Stimulated activated CD4-positive, alpha-beta T cell treated with anti-CD3 and anti-CD28 coated beads, Interleukin-2, amount 100 ng/mL, for 4 hours (primary cell): Measurements from ENCODE around the gene RPUSD1.
"Not testable (repeated sequence)": the region's sequence is repeated elsewhere in the genome, so short reads cannot be mapped to it uniquely, and the experiment has no call there.

Experiments used
- DNase-seq: peaks from one replicate; pipeline ENCODE4 v3.0.0-alpha.2; 2020; ENCODE audit warnings: low read depth

The RPUSD1 gene

DNA sequence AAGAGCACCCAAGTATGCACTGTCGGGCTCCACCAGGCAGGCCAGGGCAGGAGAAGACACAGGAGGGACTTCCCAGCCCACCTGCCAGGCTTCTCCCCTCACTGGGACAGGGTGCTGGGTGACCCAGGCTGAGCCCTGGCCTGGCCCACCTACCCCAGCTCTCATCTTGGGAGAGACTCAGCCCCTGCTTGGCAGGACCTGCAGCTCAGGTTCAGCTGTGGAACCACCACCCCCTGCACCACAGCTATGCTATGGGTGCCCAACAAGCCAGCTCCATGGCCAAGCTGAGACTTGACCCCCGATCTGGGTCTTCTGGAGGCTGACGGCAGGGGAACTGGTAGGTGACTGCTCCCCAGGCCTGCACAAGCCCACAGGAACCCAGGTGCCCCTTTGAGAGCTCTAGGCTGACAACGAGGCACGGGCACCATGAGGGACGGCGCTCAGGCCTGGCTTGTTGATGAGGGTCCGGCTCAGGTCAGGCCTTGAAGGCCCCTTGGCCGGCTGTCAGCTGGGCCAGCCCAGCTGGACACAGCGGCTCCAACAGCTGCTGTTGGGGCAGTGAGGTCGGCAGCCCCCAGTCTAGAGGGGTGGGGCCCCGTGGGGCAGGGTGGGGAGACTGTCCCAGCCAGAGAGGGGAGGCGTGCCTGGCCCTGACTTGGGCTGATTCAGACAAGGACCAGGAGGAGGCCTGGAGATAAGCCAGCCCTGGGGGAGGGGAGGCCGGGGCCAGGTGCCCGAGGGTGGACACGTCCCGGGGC, 4.6 kb downstream of the RPUSD1 start:
- no peak for DNase-seq

DNA sequence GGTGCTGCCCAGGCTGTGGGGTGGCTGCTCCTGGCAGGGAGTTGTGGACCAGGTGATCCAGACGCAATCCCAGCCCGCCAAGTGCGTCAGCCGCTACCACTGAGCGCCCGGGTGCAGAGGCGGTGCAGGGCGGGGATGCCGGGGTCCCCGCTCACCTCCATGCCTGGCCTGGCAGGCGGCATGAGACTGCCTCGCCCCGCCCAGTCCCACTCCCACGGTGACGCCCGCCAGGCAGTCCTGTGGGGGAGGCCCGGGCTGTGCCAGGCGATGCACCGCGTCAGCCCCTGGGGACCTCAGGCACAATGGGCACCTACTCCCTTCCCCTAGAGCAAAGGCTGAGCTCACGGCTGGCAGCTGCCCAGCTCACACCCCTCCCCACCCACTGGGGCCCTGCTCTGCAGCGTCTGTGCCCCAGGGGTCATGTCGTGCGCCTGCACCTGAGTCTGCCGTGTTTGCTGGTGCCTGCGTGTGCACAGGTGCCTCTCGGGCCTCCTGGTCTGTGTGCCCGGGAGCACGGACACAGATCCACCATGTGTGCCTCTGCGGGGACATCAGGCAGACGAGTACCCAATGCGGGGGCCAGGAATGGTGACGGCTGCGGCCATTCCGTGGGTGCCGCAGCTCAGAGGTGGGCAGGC, 5.3 kb downstream of the RPUSD1 start:
- no peak for DNase-seq

DNA sequence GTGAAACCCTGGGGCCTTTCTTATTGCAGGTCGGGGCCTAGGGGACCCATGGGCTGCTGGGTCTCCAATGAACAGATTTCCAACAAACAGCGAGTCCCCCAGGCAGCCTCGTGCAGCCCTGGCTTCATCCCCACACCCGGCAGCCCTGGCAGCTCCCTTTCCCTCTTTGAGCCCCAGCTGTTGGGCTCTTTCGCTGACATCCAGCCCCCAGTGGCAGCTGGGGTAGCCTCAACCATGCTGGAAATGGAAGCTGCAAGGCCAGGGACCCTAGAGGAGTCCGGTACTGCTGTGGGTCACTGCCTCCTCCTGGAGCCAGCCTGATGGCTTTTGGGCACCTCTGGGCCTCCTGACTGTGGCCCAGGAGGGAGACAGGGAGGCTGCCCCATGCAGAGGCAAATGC, 5.9 kb downstream of the RPUSD1 start:
- DNase-seq: no peak

DNA sequence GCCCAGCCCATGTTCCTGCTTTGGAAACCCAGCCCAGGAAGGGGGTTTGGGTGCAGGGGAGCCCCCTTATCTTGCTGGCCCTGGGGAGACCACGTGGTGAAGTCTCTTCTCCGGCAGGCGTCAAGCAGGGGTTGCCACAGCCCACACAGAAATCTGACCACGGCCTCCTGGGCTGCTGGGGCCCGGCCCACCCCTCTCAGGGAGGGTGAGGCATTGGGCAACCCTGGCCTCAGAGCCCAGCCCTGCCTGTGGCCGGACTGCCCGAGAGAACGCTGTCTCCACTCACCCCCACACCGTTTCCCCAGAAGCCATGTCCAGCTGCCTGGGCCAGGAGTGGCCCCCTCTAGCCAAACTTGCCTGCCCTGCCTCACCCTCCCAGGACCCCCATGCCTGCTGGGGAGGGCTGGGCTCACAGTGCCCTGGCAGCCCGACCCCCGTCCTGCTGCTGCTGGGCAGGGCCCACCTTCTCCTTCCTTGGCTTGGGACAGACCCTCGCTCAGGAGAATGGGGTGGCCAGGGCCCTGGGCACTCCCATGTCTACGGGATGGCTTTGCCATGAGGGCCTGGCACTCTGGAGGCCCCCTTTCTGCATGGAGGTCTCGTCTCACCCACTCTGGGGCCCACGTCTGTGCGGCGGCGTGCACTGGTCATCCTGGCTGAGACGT, 6.7 kb downstream of the RPUSD1 start:
- DNase-seq: no peak

DNA sequence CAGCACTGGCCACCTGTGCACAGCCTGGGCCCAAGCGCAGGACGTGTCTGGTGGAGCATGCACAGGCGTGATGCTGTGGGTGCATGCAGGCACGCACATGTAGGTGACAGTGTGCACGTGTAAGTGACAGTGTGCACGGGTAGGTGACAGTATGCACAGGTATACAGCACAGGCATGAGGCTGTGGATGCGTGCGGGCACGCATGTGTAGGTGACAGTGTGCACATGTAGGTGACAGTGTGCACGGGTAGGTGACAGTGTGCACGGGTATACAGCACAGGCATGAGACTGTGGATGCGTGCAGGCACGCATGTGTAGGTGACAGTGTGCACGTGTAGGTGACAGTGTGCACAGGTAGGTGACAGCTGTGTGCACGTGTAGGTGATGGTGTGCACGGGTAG, 7.9 kb downstream of the RPUSD1 start:
- DNase-seq: no peak

DNA sequence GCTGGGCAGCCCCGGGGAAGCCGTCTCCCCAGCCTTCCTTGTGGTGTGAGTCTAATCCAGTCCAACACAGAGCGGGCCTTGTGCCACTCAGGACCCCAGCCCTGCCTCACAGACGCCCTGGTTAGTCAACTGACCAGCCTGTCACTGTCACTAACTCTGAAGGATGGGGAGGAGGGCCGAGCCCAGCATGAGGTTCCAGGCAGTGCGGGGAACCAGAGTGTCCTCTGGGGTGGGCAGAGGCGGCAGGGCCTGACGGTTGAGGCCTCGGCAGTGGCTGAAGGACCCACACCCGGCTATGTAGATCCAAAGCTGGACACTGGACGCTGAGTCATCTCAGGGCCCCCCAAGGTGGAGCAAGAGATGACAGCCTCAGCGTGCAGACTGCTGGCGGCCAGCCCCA, 8.6 kb downstream of the RPUSD1 start:
- no peak for DNase-seq

DNA sequence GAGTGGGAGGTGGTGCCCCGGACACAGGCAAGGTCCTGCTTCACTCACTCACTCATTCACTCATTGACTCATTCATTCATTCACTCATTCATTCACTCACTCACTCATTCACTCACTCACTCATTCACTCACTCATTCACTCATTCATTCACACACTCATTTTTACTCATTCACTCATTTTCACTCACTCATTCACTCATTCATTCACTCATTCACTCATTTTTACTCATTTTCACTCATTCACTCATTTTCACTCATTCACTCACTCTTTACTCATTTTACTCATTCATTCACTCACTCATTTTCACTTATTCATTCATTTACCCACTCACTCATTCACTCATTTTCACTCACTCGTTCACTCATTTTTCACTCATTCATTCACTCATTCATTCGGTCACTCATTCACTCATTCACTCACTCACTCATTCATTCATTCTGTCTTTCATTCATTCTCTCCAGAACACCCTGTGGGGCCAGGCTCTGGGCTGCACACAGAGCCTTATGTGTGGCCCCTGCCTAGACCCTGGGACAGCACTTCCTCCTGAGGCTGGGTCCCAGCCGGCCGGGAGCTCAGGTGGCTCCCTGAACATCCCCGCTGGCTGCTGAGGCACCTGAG, 9.2 kb downstream of the RPUSD1 start:
- no peak for DNase-seq

DNA sequence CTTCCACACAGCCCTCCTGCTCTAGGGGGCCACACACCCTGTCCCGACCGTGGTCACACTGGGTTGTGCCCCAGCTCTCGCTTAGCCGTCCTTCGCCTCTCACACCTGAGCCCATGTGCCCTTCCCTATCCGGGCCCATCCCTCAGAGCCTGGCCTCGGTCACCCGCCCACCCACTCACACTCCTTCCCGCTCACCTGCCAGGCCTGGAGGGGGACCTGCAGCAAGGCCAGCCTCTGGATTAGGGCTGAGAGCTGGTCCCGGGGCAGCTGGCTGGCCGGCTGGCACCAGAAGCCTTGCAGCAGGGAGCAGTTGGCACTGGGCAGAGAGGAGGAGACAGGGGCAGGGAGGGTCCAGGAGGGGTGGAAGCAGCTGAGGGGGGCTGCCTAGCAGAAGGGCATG, 9.7 kb downstream of the RPUSD1 start:
- DNase-seq: no peak

DNA sequence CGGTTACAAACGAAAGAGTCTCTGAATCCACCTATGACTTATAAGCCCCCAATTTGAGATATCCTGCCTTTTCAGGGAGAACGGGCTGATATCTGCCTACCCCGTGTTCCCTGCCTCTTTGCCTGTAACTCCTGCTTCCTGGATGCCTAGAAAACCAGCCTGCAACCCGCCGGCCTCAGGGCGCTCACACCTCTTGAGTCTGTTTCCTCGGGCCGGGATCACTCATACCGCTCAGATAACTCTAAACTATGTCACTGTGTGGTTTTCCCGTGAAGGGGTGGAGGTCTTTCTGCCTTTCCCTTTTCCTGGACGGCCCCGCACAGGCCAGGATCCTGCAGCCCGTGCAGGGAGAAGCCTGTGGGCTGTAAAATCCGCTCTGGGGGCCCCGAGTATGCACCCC, 10.4 kb downstream of the RPUSD1 start:
- no peak for DNase-seq

DNA sequence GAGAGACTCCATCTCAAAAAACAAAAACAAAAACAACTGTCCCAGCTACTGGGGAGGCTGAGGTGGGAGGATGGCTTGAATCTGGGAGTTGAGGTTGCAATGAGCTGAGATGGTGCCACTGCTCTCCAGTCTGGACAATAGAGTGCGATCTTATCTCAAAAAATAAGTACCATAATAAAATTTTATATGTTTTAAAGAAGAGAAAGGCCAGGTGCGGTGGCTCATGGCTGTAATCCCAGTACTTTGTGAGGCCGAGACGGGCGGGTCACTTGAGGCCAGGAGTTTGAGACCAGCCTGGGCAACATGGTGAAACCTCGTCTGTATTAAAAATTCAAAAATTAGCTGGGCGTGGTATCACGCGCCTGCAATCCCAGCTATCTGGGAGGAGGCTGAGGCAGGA, 11.4 kb downstream of the RPUSD1 start:
- no peak for DNase-seq

DNA sequence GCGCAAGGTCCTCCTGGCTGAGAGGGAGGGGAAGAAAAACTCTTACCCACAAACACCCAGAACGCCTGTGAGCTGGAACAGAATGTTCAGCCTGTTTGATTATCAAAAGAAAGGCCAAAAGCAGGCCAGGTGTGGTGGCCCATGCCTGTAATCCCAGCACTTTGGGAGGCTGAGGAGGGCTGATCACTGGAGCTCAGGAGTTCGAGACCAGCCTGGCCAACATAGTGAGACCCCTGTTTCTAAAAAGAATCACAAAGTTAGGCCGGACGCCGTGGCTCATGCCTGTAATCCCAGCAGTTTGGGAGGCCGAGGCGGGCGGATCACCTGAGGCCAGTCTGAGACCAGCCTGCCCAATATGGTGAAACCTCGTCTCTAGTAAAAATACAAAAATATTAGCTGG, 11.9 kb downstream of the RPUSD1 start:
- not testable (repeated sequence) for DNase-seq

DNA sequence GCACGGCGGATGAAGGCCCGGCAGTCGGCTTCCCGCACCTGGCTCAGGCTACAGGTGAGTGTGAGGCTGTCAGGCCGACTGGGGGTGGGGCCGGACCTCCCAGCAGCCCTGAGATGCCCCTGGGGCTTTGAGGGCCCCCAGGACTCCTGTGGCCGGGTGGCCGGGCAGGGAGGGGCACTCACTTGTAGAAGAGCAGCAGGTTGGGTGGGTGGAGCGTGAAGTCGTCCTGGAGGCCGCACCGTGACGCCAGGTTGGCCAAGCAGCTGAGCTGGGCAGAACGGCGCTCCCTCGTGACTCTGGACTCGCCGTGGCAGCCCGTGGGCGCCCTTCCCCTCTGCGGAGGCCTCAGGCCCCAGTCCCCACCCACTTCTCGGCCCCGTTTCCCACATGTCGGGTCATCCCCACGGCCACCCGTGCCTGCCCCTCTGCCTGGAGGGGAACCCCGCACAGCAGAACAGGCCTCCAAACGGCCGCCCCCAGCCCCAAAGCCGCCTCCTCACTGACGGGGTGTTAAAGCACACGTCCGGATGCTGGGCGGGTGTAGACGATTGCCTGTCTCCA, 12.9 kb downstream of the RPUSD1 start:
- no peak for DNase-seq

DNA sequence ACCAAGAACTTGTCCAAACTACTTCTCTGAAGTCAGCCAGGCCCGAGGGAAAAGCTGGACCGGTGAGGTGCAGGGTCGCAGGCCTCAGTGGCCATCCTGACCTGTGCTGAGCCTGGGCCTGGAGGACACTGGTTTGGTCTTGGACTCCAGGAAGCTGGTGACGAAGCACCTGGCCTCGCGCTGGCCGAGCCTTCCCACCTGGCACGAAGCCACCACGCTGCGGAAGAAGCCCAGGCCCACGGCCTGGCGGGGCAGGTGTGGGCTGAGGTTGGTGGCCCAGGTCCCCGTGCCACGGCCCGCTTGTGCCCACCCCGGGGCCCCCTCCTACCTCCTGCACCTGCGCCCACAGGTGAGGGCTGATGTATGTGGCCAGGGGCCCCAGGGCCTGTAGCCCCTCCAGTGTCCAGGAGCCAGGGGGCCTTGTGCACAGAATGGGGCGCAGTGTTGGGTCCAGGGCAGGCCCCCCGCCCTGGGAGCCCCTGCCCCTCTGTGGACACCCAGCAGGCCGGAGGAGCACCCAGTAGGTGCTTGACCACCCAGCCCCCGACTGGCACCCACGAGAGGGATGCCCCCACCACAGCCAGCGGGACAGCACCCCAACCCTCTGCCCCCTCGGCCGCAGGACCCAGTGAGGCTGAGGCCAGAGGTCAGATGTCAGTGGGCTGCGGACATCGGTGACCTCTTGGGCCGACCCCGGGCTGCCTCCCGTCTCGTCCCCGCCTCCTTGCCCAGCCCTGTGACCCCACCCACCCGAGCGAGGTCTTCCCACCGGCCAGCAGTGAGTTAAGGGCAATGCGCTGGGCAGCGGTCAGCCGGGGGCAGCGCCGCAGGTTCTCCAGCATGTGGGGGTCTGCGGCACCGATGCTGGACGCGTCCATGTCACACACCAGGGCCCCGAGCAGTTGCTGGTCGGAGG, 13.8 kb downstream of the RPUSD1 start:
- no peak for DNase-seq

DNA sequence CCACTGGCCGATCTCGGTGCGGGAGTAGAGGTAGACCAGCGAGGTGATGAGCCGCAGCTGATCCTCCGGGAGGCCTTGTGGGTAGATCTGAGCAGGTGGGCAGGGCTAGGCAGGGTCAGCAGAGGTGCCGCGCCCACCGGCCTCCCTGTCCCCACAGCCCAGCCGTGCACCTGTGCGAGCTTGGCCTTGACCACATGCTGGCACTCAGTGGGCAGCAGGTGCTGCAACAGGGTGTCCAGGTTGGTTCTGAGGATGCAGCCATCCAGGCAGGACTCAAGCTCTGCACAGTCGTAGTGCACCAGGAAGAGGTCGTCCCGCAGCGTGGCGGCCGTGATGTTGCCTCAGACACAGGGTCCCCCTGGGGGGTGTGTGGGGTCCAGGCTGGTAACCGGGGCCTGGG, 15.2 kb downstream of the RPUSD1 start:
- DNase-seq: no peak

DNA sequence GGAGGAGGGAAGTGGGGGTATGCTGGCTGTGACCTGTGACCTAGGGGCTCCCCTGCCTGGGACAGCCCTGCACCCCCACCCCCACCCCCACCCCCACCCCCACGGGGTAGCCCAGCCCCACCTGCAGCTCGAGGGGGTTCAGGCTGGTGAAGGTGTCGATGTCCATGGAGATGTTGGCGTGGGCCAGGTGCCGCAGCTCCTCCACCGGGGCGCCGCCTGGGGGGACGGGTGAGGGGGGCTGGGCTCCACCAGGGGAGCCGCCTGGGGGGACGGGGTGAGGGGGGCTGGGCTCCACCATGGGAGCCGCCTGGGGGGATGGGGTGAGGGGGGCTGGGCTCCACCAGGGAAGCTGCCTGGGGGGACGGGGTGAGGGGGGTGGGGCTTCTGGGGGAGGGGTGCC, 17.8 kb downstream of the RPUSD1 start:
- DNase-seq: no peak

DNA sequence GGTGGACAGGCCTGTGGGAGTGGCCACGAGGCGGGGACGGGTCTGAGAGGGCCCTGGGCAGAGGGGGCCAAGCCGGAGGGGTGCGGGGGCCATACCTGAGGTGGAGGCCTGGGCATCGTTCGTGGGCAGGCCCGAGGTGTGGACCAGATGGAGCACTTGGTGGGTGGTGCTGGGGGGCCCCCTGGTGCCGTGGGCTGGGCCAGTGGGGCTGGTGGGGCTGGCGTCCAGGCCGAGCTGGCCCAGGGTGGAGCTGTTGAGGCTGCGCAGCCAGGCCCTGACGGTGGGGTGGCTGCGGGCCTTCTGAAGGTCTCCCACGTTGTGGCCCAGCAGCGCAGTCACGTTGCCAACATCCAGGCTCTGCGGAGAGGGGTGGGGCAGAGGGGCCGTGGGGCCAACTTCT, 18.2 kb downstream of the RPUSD1 start:
- DNase-seq: no peak

DNA sequence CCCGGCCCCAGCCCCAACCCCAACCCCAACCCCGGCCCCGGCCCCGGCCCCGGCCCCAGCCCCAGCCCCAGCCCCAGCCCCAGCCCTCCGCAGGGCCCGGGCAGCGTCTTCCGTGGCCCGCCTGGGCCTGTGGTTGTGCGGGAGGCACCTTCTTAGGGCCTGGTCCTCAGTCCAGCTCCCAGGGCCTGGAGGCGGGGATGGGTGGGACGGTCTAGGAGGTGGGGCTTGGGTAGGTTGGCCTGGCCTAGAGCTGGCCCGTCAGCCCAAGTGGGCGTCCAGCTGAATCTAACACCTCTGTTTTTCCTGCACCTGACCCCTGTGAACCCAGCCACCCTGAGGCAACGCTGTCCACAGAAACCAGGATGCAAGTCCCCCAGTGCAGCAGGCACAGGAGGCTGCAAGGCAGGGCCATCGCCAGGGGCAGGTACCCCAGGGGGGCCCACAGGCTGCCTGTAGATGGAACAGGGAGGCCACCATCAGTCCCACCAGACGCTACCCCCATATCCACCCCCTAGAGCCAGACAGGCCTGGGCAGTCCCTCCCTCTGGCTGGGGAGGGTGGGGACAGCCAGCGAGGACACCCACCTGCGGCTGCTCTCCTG, 18.9 kb downstream of the RPUSD1 start:
- no peak for DNase-seq

DNA sequence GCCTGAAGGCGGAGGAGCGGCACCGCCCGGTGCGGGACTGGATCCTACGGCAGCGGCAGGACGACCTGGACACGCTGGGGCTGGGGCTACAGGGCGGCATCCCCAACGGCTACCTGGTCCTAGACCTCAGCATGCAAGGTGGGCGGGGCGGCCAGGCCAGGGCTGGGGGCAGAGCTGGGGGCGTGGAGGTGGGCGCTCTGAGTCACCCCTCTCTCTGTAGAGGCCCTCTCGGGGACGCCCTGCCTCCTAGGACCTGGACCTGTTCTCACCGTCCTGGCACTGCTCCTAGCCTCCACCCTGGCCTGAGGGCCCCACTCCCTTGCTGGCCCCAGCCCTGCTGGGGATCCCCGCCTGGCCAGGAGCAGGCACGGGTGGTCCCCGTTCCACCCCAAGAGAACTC, 19.8 kb downstream of the RPUSD1 start:
- no peak for DNase-seq

DNA sequence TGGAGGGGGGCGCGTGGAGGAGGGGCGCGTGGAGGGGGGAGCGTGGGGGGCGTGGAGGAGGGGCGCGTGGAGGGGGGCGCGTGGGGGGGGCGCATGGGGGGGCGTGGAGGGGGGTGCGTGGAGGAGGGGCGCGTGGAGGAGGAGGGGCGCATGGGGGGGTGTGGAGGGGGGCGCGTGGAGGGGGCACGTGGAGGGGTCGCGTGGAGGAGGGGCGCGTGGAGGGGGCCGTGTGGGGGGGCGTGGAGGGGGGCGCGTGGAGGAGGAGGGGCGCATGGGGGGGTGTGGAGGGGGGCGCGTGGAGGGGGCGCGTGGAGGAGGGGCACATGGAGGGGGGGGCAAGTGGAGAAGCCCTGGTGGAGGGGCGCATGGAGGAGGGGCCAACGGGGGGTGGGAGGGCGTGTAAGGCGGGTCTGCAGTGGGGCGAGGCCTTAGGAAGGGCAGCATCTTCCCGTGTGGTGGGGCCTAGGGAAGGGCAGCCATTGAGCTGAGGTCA, 20.4 kb downstream of the RPUSD1 start:
- no peak for DNase-seq

DNA sequence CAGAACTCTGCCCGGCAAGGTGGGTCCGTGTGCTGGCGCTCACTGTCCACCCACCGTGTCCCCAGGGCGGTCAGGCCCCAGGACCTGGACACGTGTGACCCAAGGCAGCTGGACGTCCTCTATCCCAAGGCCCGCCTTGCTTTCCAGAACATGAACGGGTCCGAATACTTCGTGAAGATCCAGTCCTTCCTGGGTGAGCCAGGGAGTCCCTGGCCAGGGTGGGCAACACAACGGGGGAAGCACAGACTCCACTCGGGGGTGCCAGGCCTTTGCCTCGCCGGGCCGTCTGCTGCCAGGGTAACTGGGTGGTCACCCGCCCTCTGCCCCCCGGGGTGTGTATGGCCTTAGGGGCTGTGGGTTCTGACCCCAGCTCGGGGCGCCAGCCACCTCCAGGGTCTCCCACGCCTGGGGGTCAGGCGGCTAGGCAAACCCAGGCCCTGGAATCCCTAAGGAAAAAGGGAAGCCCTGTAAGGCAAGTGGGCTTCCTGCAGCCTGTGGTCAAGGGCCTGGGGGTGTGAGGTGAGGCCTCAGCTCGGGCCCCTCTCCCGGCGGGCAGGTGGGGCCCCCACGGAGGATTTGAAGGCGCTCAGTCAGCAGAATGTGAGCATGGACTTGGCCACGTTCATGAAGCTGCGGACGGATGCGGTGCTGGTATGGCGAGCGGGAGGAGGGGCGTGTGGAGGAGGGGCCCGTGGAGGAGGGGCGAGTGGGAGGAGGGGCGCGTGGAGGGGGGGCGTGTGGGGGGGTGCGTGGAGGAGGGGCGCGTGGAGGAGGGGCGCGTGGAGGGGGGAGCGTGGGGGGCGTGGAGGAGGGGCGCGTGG, 21.2 kb downstream of the RPUSD1 start:
- DNase-seq: no peak
